Measurements from ENCODE around the gene LCORL.
A peak's percentile ranks its signal among the peaks of the same experiment; 100 is the strongest.
"Not testable (repeated sequence)": the region's sequence is repeated elsewhere in the genome, so short reads cannot be mapped to it uniquely, and the experiment has no call there.

Gene LCORL

DNA sequence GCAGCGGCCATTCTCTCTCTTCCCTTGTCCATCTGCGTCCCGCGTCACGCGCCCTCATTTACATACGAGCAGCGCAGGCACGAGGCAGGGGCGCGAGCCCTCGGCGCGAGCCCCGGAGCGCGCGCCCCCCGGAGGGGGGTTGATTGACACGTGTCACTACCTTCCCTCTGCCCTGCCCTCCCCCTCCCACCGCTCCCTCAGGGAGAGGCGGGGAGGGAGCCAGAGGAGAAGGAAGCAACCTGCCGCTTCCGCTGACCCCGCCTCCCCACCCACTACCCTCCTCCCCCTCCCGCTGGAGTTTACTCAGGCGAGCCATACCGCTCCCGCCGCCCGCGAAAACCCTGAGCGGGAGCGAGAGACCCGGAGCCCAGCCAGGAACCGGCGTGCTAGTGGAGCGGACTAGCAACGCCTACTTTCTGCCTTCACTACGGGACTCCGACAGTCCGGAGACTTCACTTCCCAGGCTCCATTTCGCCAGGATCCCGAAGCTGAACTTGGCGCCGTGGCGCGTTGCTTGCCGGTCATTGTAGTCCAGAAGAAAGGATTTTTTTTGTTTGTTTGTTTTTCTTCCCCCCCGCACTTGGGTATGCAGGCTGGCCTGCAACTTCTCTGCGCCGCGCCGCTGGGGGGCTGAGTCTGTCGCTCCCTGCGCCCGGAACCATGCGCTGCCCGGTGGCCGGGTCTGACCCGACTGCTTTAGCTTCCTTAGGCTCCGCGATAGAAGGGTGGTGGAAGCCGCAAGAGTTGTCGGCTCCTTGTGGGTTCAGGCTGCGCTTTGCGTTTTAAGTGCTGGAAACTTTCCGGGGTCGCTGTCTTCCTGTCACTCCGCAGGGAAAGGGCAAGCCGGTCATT is at the start of gene LCORL:
LCORL (minus strand) TSS at position 36 of the 852 bp plus-strand sequence; CDS start at position 32, 4 bp downstream.
- peak; percentile 63 to 72 for DNase-seq (ENCODE audit: low read depth in 2 of 2, low spot score in 1 of 2)

DNA sequence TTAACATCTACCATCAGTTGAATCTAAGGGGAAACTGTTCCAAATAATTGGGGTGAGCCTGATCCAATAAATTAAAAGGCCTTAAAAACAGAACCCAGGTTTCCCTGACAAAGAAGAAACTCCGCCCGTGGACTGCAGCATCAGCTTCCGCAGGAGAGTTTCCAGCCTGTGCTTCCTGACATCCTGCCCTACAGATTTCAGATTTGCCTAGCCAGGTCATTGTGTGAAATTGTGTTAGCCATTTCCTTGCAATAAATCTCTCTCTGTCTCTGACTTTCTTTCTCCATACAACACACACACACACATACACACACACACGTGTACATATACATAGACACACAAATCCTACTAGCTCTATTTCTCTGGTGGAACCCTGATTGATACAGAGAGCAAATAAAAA is 48.3 kb upstream of the LCORL start:
- DNase-seq (ENCODE audit: low read depth in 2 of 2, low spot score in 1 of 2) = no peak

DNA sequence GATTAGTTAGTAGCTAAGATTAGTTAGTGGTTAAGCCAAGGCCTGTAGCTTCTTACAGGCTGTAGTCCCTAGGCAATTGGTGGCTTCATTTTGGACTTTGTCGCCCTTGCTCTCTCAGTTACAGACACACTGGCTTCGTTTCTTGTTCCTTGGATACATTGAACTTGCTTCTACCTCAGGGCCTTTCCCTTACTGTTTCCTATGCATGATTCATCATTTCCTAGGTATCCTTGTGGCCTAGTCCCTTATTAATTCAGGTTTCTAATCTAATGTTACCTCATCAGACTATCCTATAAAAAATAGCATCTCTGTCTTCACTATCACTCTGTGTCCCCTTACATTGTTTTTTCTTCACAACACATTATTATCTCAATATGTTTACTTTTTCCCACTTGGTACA is 45.5 kb upstream of the LCORL start:
- no peak for DNase-seq (ENCODE audit: low read depth in 2 of 2, low spot score in 1 of 2)

- no peak for DNase-seq (ENCODE audit: low read depth in 2 of 2, low spot score in 1 of 2)
Observed at GRCh38 chr4:18063079-18063478, 41.5 kb upstream of the LCORL start.

DNA sequence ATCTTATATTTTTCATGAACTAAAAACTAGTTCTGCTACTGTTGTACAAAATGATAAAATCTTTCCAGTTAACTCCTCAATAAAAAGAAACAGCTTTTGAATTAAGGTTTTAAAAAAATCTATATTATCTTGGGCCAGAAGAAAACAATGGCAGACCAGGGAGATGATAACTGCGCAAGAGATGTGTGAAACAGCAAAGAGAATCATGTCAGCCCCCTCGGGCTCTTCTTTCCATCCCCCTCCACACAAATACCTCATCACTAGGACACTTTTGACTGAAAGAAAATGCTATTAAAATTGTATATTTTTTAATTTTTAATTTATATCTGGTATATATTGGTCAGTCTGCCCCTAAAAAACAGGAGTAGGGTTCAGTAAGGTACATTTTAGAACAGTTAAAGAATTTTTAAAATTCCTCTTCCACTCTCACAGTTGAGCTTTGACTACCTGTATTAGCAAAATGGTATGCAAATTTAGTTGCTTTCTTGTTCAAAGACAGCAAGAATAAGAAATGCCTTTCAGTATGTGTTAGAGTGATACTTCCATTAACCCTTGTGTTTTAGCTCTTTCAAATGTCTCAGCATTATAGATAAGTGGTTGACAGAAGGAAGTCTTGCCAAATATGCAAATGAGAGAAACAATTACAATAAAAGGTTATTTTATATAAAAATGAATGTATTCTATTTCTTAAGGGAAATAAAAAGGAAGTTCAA is 36.4 kb upstream of the LCORL start:
- no peak for DNase-seq (ENCODE audit: low read depth in 2 of 2, low spot score in 1 of 2)

GRCh38 chr4:18056030-18056429 is 34.5 kb upstream of the LCORL start:
- no peak for DNase-seq (ENCODE audit: low read depth in 2 of 2, low spot score in 1 of 2)

GRCh38 chr4:18052158-18052557 is 30.6 kb upstream of the LCORL start:
- no peak for DNase-seq (ENCODE audit: low read depth in 2 of 2, low spot score in 1 of 2)

DNA sequence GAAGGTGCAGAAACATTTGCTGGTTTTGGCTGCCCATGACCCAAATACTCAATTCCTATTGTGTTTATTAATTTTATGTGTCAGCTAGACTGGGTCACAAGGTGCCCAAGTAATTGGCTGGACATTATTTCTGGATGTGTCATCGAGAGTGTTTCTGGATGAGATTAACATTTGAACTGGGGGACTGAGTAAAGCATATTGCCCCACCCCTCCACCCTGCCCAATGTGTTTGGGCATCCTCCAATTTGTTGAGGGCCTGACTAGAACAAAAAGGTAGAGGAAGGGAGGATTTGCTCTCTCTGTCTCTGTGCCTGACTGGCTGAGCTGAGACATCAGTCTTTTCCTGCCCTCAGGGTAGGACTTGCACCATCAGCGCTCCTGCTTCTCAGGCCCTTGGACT is 29.7 kb upstream of the LCORL start:
- DNase-seq (ENCODE audit: low read depth in 2 of 2, low spot score in 1 of 2) = no peak

DNA sequence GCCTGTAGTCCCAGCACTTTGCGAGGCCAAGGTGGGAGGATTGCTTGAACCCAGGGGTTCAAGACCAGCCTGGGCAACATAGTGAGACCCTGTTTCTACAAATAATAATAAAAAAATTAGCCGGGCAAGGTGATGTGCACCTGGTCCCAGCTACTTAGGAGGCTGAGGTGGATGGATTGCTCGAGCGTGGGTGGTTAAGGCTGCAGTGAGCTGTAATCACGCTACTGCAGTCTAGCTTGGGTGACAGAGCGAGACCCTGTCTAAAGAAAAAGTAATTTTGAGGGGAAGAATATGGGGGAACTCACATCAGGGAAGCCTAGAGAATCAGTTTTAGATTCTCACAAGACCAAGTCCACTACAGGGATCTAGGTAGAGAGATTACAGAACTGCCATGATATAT is 28.9 kb upstream of the LCORL start:
- DNase-seq (ENCODE audit: low read depth in 2 of 2, low spot score in 1 of 2) = no peak

DNA sequence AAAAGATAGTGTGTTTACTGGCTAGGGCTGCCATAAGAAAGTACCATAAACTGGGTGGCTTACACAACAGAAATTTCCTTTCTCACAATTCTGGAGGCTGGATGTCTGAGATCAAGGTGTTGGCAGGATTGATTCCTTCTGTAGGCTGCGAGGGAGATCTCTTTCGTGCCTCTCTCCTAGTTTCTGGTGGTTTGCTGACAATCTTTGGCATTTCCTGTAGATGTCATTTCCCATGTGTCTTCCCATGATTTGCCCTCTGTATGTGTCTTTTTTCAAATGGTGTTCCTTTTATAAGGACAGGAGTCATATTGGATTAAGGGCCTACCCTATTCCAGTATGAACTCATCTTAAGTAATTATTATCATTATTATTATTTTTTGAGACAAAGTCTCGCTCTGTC is 27.9 kb upstream of the LCORL start:
- DNase-seq (ENCODE audit: low read depth in 2 of 2, low spot score in 1 of 2) = no peak

- DNase-seq (ENCODE audit: low read depth in 2 of 2, low spot score in 1 of 2) = no peak
Observed at GRCh38 chr4:18042754-18043153, 21.2 kb upstream of the LCORL start.

GRCh38 chr4:18042012-18042411 is 20.5 kb upstream of the LCORL start:
- DNase-seq (ENCODE audit: low read depth in 2 of 2, low spot score in 1 of 2) = no peak

GRCh38 chr4:18041114-18041513 is 19.6 kb upstream of the LCORL start:
- DNase-seq (ENCODE audit: low read depth in 2 of 2, low spot score in 1 of 2) = no peak

- no peak for DNase-seq (ENCODE audit: low read depth in 2 of 2, low spot score in 1 of 2)
Observed at GRCh38 chr4:18039113-18039512, 17.6 kb upstream of the LCORL start.

- not testable (repeated sequence) for DNase-seq (ENCODE audit: low read depth in 2 of 2, low spot score in 1 of 2)
Observed at GRCh38 chr4:18036369-18036768, 14.8 kb upstream of the LCORL start.

GRCh38 chr4:18034099-18034498 is 12.5 kb upstream of the LCORL start:
- no peak for DNase-seq (ENCODE audit: low read depth in 2 of 2, low spot score in 1 of 2)

DNA sequence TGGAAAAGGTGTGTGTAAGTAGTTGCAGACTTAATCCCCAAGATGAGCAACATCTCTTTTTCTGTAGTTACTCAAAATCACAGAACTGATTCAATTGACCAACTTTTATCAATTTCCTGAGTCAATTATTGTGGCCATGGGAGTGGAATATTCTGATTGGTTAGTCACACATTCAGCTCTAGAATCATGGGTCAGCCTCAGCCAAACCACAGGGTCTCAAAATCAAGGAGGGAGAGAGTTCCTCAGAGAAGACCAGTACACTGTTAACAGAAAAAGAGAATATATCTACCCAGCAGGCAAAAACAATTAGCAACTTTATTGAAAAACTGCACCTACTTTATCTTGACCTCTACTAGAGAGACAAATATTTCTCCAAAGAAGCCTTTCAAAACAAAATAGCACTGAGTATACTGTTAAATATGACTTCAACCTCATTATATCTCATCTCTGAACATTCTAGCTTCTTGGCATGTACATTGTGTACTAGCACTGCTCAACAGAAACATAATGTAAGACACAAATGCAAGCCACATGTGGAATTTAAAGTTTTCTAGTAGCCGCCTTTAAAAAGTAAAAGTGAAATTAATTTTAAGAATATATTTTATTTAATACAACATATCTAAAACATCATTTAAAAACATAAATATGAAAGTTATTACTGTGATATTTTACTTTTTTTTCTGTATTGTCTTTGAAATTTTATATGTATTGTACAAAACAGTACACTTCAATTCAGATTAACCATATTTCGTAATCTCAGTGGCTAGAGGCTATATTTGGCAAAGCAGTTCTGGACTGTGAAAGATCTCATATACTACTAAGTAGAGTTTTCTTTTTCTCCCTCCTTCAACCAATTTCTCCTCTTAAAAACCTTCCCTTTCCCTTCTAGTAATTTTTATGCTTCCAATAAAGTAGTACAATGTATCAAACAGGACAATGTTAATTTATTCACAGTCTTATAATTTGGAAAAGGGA is 11.8 kb upstream of the LCORL start:
- DNase-seq (ENCODE audit: low read depth in 2 of 2, low spot score in 1 of 2) = no peak

DNA sequence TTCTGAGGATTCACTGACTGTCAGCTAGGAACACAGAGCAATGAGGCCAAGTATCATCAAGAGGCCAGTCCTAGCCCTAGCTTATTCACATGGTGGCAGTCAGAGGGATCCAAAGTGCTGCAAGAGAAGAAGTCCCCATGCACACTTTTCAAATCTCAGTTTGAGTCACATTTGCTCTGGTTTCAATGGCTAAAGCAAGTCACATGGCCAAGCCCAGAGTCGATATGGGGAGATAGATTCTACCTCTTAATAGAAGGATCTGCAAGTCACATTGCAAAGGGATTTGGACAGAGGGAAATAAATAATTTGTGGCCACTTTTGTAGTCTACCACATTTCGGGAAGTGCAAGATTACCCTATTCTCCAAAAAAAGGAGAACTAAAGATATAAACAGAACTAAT is 3.7 kb upstream of the LCORL start:
- DNase-seq (ENCODE audit: low read depth in 2 of 2, low spot score in 1 of 2) = no peak

DNA sequence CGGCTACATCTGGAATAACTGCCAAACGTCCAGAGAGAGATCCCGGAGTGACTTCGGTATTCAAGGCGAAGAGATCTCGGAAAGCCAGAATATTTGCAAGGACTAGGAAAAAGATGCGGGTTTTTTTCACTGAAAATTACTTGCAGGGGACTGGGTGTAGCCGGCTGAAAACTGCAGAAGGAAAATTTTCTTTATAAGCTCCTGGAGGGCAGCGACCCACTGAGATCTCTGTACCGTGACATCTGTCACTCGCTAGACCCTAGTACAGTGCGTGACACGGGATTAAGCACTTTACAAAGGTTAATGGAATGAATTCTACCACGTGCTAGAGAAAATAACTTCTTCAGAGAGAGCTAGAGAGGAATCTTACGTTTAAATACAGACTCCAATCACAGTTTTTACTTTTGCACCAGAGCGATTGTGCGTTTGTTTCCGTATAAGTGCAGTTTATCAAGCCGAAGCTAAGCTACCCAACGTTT is 1.1 kb upstream of the LCORL start:
- DNase-seq (ENCODE audit: low read depth in 2 of 2, low spot score in 1 of 2) = no peak

DNA sequence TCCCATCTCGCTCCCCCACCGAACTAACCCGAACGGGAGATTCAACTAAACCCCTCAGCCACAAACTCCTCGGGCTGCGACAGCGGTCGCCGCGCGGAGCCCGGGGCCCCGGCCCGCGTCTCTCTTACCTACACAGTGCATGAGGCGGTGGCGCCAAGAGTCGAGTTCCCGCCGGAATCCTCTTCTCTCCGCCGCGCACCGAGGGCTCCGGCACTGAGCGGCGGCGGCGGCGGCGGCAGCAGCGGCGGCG is 160 bp downstream of the LCORL start:
- DNase-seq (ENCODE audit: low read depth in 2 of 2, low spot score in 1 of 2) = no peak

DNA sequence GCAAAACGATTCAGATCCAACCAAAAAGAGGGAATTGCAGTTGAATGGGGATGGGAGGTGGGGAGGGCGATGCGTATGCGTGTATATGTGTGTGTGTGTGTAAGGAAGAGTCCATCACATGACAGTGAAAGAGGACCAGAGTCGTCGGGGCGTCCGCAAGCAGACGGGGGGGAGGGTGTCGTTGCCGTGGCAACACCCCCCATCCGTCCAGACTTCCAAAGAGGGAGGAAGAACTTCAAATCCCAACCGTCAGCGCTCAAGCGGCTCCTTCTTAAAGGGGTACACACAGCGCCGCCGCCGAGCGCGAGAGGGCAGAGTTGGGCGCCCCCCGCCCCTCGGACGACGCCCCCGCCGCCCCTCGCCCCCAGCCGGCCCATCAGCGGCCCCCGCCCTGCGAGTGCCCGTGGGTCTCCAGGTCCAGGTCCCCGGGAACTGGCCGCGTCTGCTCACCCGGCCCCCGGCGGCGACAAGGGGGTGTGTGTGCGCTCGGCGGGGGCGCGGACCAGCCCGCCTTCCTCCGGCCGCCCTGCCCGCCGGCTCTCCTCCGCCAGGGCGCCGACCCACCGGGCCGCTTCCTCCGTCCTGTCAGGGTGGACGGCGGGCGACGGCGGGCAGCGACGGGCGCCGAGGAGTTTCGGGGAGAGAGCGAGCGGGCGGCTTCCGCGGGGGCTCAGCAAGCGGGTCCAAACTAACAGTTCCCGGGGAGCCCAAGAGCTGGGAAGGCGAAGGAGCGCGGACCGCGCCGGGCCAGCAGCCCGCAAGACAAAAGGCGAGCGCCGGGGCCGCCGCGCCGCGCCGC is 685 bp downstream of the LCORL start:
- DNase-seq (ENCODE audit: low read depth in 2 of 2, low spot score in 1 of 2) = peak in 1 of 2 donors; percentile 4

Measured in stimulated activated CD8-positive, alpha-beta memory T cell treated with anti-CD3 and anti-CD28 coated beads, Interleukin-4, amount 100 ng/mL, for 1 hour (primary cell).